ENCODE measurements around the gene PATE3. TPM values are rescaled to one million over a fixed set of nuclear protein-coding genes. Genes with fewer than 3 reads are reported as not detected.

PATE3 gene, protein sequence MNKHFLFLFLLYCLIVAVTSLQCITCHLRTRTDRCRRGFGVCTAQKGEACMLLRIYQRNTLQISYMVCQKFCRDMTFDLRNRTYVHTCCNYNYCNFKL
- not detected for total RNA-seq

DNA sequence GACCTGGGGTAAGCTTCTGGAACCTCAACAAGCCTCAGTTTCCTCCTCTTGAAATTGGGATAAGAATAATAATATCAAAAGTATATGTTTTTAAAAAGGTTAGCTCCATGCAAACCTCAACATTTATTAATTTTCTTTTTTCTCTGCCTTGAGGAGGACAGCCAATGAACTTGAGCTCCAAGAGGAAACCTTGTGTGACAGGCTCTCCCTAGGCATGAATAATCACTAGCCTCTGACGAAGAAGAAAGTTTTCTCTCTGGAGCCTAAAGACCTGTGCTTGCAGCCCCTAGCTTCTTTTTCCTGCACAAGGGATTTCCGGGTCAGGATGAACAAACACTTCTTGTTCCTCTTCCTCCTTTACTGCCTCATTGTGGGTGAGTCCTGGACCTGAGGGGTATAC lies at the start of gene PATE3:
Gene PATE3 (plus strand): TSS at position 301 of the 400 bp plus-strand sequence. CDS start 25 bp downstream, at position 326.
- no peak for DNase-seq (ENCODE audit: low spot score)
- no peak for ATAC-seq (ENCODE audit: low FRiP score)
- TF ChIP-seq, protein P1, sequence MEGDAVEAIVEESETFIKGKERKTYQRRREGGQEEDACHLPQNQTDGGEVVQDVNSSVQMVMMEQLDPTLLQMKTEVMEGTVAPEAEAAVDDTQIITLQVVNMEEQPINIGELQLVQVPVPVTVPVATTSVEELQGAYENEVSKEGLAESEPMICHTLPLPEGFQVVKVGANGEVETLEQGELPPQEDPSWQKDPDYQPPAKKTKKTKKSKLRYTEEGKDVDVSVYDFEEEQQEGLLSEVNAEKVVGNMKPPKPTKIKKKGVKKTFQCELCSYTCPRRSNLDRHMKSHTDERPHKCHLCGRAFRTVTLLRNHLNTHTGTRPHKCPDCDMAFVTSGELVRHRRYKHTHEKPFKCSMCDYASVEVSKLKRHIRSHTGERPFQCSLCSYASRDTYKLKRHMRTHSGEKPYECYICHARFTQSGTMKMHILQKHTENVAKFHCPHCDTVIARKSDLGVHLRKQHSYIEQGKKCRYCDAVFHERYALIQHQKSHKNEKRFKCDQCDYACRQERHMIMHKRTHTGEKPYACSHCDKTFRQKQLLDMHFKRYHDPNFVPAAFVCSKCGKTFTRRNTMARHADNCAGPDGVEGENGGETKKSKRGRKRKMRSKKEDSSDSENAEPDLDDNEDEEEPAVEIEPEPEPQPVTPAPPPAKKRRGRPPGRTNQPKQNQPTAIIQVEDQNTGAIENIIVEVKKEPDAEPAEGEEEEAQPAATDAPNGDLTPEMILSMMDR (IDR thresholded peaks at IDR 0.05), result no peak

DNA sequence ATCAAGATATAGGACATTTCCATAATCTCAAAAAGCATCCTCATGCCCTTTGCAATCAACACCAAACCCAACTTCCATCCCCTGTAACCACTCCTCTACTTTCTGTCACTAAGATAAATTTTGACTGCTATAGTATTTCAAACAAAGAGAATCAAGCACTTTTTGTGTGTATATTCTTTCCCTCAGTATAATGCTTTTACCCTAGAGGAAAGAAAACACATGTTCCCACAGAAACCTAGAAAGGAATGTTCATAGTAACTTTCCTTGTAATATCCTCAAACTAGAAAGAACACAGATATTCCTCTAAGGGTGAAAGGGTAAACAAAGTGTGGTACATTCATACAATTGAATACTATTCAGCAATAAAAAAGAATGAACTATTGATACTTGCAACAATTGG lies 47.3 kb upstream of the PATE3 start:
- ATAC-seq (ENCODE audit: low FRiP score), result no peak
- TF ChIP-seq, protein P1 (IDR thresholded peaks at IDR 0.05), result no peak
- DNase-seq (ENCODE audit: low spot score), result no peak

DNA sequence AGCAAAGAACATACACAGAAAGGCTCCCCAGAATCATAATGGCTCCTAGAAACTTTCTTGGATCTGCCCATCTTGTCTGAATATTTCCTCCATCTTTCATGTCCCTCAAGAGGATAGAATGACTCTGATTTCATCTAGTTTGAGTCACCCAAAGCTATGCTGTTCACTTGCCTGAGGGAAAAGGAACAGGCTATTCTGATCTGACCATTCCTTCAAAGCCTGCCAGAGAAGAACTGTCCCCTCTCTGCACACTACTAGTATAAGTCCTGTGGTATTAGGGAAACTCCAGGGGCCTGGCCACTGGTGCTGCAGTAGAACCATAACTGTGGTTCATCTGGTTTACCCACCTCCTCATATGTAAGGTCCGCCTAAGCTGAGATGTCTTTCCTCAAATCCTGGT lies 44.2 kb upstream of the PATE3 start:
- ATAC-seq (ENCODE audit: low FRiP score) (no peak), DNase-seq (ENCODE audit: low spot score) (no peak)
- TF ChIP-seq, protein P1 (IDR thresholded peaks at IDR 0.05), result no peak

DNA sequence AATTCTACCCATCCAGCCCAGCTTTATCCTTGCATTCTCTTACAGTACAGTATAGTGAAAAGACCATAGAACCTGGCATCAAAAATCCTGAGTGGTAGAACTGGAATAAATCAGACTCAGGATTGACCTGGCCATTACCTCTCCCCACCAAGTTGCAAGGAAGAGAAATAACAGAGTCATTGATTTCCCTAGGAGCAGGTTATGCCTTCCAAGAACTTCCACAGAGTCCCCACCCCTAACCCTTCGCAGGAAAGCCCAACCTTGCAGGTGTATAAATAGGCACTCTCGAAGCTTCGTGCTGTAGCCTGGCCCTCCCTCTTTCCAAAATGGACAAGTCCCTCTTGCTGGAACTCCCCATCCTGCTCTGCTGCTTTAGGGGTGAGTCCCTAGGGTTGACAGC lies 41.9 kb upstream of the PATE3 start, which contains the start of gene PATE1:
Gene PATE1 (plus strand): TSS at position 301 of the 400 bp plus-strand sequence. CDS start 26 bp downstream, at position 327.
- TF ChIP-seq, protein P1 (IDR thresholded peaks at IDR 0.05), result no peak
- ATAC-seq (ENCODE audit: low FRiP score), result no peak
- no peak for DNase-seq (ENCODE audit: low spot score)

DNA sequence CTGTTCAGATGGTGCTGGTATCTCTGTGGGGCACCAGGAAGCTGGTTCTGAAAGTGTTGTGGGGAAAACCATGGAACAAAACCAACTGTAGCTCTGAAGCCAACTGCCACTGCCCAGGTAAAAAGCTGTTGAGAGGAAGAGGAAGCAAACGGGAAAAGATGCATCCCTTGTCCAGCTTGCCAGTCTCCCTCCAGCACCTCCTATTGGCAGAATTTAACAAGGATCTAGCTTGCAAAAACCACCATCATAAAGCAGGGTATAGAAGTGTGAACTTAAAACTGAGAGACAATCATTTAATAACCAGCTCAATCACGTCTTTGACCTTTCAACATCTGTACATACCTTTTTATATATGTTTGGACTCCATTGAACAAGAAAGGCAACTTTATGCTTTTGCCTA lies 37.3 kb upstream of the PATE3 start:
- TF ChIP-seq, protein P1 (IDR thresholded peaks at IDR 0.05), result no peak
- ATAC-seq (ENCODE audit: low FRiP score) (no peak), DNase-seq (ENCODE audit: low spot score) (no peak)

DNA sequence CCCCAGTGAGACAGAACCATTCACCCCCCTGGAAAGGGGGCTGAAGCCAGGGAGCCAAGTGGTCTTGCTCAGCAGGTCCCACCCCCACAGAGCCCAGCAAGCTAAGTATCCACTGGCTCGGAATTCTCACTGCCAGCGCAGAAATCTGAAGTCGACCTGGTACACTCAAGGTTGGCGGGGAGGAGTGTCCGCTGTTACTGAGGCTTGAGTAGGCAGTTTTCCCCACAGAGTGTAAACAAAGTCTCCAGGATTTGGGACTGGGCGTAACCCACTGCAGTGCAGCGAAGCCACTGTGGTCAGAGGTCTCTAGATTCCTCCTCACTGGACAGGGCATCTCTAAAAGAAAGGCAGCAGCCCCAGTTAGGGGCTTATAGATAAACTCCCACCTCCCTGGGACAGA lies 31.9 kb upstream of the PATE3 start:
- no peak for ATAC-seq (ENCODE audit: low FRiP score)
- no peak for DNase-seq (ENCODE audit: low spot score)
- TF ChIP-seq, protein P1 (IDR thresholded peaks at IDR 0.05), result no peak

DNA sequence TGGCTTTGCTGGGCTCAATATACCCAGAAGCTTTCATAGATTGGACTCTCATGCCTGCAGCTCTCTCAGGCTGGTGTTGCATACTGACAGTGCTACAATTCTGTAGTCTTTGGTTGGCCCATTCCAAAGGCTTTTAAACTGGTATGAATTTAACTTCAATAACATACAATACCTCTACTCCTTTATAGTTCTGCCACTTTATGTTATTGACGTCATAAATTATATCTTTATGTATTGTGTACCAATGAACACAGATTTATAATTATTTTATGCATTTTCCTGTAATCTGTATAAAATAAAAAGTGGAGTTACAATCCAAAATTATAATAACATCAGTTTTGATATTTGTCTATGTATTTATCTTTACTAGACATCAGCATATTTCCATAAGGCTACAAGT lies 25.5 kb upstream of the PATE3 start:
- DNase-seq (ENCODE audit: low spot score), result no peak
- ATAC-seq (ENCODE audit: low FRiP score), result no peak
- TF ChIP-seq, protein P1 (IDR thresholded peaks at IDR 0.05), result no peak

All from omental fat pad (tissue), 4 donors.